Measurements from ENCODE around the gene LZTFL1. TPM values are rescaled to one million over a fixed set of nuclear protein-coding genes. Genes with fewer than 3 reads are reported as not detected.
"Not testable (repeated sequence)": the region's sequence is repeated elsewhere in the genome, so short reads cannot be mapped to it uniquely, and the experiment has no call there.

The LZTFL1 gene
- total and polyA plus RNA-seq, 2 experiments from 2014 or later, result 14.3 to 25.1 TPM

DNA sequence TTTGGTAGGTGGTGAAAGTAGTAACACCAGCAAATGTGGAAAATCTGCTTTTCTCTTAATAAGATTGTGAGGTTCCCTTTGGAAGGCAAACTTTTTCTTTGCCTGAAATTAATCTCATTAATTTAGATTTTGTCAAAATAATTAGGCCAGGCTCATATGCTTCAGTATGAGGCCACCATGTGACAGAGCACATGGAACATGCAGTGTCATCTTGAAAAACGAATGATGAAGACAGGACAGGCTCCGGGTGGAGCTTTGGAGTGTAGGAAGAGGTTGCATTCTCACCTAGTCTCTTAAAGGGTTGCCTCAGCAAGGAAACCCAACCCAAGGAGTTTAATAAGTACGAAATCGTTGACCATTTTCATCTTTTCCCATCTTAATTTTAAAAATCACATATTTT, 18.6 kb upstream of the LZTFL1 start:
- peak overlapping the region; percentile 66 for H3K27ac ChIP-seq
- no peak overlapping the region for H2AFZ ChIP-seq
- no peaks in the 10 kb centered on the region for H3K9me3 ChIP-seq (ENCODE audit: low read depth)
- H3K4me1 ChIP-seq (ENCODE audit: insufficient read depth), result peaks cover 6% of the 10 kb centered on the region
- H3K4me3 ChIP-seq, result no peak overlapping the region
- no peaks in the 10 kb centered on the region for H3K27me3 ChIP-seq
- DNase-seq (ENCODE audit: low spot score), result no peak
- 83% methylated on average over 4 of the region's 4 CpGs for WGBS (ENCODE audit: low lambda C conversion rate, missing lambda C conversion rate)
- H3K9me2 ChIP-seq (replicated peaks; ENCODE audit: insufficient read depth), result no peaks in the 10 kb centered on the region
- no peaks in the 10 kb centered on the region for H3K36me3 ChIP-seq (replicated peaks; ENCODE audit: insufficient read depth, low read depth)
- H3K79me2 ChIP-seq, result no peaks in the 10 kb centered on the region
- H3K4me2 ChIP-seq, result peak overlapping the region; percentile 61
- TF ChIP-seq CTCF (IDR thresholded peaks at IDR 0.05; ENCODE audit: poor library complexity), result no peak
- no peak for TF ChIP-seq EZH2phosphoT487 (IDR thresholded peaks at IDR 0.05; ENCODE audit: low read depth, severe bottlenecking, unreplicated experiment)
- TF ChIP-seq EZH2 (IDR thresholded peaks at IDR 0.05; ENCODE audit: borderline replicate concordance), result no peak
- no peaks in the 10 kb centered on the region for H4K20me1 ChIP-seq (ENCODE audit: insufficient read depth, poor library complexity, severe bottlenecking)

DNA sequence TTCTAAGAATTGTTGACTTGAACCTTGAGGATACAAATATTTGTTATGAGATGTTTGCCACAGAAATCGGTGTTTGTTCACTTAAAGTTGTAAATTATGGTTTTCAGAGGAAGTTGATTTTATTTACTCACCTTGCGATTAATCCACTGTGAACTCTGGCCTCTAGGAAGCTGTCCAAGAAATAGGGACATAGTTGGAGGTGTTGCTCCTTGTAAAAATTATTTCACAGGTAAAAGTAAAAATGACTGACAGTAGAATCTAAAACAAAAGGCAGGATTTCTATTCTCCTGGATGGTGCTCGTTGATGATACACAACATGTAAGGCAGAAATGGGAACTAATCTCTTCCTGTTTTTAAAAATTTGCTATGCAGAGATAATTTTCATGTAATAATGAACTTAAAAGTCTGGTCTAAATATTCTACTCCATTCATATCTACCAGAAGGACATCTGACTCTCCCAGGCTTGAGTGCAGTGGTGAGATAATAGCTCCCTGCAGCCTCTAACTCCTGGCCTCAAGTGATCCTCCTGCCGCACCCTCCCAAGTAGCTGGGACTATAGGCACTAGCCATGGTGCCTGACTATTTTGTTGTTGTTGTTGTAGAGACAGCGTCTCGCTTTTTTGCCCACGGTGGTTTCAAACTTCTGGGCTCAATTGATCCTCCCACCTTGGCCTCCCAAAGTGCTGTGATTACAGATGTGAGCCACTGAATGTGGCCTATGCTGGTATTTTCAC, 17.1 kb upstream of the LZTFL1 start:
- Histone ChIP-seq H3K36me3 (replicated peaks; ENCODE audit: insufficient read depth, low read depth) (no peaks in the 10 kb centered on the region), H3K27ac (no peak overlapping the region), H3K4me2 (no peak overlapping the region), H3K4me3 (no peak overlapping the region), H3K9me2 (replicated peaks; ENCODE audit: insufficient read depth) (no peaks in the 10 kb centered on the region), H4K20me1 (ENCODE audit: insufficient read depth, poor library complexity, severe bottlenecking) (no peaks in the 10 kb centered on the region), H3K4me1 (ENCODE audit: insufficient read depth) (peaks cover 6% of the 10 kb centered on the region), H3K27me3 (no peaks in the 10 kb centered on the region), H2AFZ (no peak overlapping the region), H3K79me2 (no peaks in the 10 kb centered on the region), H3K9me3 (ENCODE audit: low read depth) (no peaks in the 10 kb centered on the region)
- TF ChIP-seq EZH2 (IDR thresholded peaks at IDR 0.05; ENCODE audit: borderline replicate concordance) (no peak), CTCF (IDR thresholded peaks at IDR 0.05; ENCODE audit: poor library complexity) (no peak)
- no peak for DNase-seq (ENCODE audit: low spot score)
- WGBS (ENCODE audit: low lambda C conversion rate, missing lambda C conversion rate), result 86% methylated on average over 7 of the region's 7 CpGs

DNA sequence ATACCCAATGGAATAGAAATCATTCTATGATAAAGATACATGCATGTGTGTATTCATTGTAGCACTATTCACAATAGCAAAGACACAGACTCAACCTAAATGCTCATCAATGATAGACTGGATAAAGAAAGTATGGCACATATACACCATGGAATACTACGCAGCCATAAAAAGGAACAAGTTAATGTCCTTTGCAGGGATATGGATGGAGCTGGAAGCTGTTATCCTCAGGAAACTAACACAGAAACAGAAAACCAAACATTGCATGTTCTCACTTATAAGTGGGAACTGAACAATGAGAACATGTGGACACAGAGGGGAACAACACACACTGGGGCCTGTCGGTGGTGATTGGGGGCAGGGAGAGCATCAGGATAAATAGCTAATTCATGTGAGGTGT, 15.1 kb upstream of the LZTFL1 start:
- not testable (repeated sequence) for H3K9me2 ChIP-seq (replicated peaks; ENCODE audit: insufficient read depth); H2AFZ ChIP-seq; H3K79me2 ChIP-seq; H4K20me1 ChIP-seq (ENCODE audit: insufficient read depth, poor library complexity, severe bottlenecking); H3K4me2 ChIP-seq; H3K4me1 ChIP-seq (ENCODE audit: insufficient read depth); DNase-seq (ENCODE audit: low spot score); H3K27ac ChIP-seq; H3K9me3 ChIP-seq (ENCODE audit: low read depth); H3K4me3 ChIP-seq; H3K27me3 ChIP-seq; H3K36me3 ChIP-seq (replicated peaks; ENCODE audit: insufficient read depth, low read depth)
- 84% methylated on average over 2 of the region's 2 CpGs for WGBS (ENCODE audit: low lambda C conversion rate, missing lambda C conversion rate)

DNA sequence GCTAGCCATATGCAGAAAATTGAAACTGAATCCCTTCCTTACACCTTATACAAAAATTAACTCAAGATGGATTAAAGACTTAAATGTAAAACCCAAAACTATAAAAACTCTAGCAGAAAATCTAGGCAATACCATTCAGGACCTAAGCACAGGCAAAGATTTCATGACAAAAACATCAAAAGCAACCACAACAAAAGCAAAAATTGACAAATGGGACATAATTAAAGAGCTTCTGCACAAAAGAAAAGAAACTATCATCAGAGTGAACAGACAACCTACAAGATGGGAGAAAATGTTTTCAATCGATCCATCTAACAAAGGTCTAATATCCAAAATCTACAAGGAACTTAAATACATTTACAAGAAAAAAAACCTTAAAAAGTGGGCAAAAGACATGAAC, 14.4 kb upstream of the LZTFL1 start:
- not testable (repeated sequence) for H3K36me3 ChIP-seq (replicated peaks; ENCODE audit: insufficient read depth, low read depth); H3K4me3 ChIP-seq; H3K79me2 ChIP-seq; H3K9me3 ChIP-seq (ENCODE audit: low read depth); H3K4me2 ChIP-seq; H4K20me1 ChIP-seq (ENCODE audit: insufficient read depth, poor library complexity, severe bottlenecking); H2AFZ ChIP-seq; H3K4me1 ChIP-seq (ENCODE audit: insufficient read depth); H3K27ac ChIP-seq; DNase-seq (ENCODE audit: low spot score); H3K9me2 ChIP-seq (replicated peaks; ENCODE audit: insufficient read depth); H3K27me3 ChIP-seq
- WGBS (ENCODE audit: low lambda C conversion rate, missing lambda C conversion rate), result 96% methylated on average over 1 of the region's 1 CpG
